MM.1S (cell line): ENCODE results near the gene CACNA1C.

Source experiments
- EZH2 ChIP-seq: fragments of 300-600 bp; sonication (generic); optimal IDR thresholded peaks from 2 replicates; pipeline ENCODE3; 2017; ENCODE audit warnings: low read depth, mild to moderate bottlenecking, antibody characterized with exemption, low read length, mixed read lengths
- EZH2phosphoT487 ChIP-seq: fragments of 300-600 bp; sonication (generic); IDR thresholded peaks from 2 replicates; pipeline ENCODE4 v1.6.1; 2018; ENCODE audit warnings: antibody characterized with exemption, low read length
- TF ChIP-seq, protein P1 (sequence below): fragments of 300-600 bp; sonication (generic); IDR thresholded peaks from 2 replicates; pipeline ENCODE4 v1.5.1; 2016; ENCODE audit warnings: antibody characterized with exemption, low read length, mixed read lengths

DNA sequence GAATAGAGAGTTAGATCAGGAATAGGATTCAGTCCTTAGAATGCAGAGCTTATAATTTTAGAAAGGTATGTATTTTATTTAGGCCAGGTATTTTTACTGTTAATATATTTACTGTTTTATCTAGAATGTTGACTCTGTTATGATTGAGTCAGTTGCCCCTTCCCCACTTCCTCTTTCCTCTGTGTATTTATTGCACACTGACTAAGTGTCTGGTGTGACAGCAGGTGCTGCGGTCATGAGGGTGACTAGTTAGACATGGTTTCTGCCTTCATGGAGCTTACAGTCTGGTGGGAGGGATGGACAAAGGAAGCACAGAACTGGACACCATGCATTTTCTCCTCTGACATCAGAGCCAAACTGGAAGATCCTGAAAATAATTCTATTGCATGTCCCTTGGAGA, 159.8 kb downstream of the CACNA1C start:
- TF ChIP-seq EZH2, result no peak
- TF ChIP-seq, protein P1, sequence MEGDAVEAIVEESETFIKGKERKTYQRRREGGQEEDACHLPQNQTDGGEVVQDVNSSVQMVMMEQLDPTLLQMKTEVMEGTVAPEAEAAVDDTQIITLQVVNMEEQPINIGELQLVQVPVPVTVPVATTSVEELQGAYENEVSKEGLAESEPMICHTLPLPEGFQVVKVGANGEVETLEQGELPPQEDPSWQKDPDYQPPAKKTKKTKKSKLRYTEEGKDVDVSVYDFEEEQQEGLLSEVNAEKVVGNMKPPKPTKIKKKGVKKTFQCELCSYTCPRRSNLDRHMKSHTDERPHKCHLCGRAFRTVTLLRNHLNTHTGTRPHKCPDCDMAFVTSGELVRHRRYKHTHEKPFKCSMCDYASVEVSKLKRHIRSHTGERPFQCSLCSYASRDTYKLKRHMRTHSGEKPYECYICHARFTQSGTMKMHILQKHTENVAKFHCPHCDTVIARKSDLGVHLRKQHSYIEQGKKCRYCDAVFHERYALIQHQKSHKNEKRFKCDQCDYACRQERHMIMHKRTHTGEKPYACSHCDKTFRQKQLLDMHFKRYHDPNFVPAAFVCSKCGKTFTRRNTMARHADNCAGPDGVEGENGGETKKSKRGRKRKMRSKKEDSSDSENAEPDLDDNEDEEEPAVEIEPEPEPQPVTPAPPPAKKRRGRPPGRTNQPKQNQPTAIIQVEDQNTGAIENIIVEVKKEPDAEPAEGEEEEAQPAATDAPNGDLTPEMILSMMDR, result no peak
- no peak for TF ChIP-seq EZH2phosphoT487
